Measurements from ENCODE around the gene MEST. TPM values are rescaled to one million over a fixed set of nuclear protein-coding genes. Genes with fewer than 3 reads are reported as not detected.

The MEST gene
- total RNA-seq, 1 experiment from 2014 or later, result 49.5 TPM

DNA sequence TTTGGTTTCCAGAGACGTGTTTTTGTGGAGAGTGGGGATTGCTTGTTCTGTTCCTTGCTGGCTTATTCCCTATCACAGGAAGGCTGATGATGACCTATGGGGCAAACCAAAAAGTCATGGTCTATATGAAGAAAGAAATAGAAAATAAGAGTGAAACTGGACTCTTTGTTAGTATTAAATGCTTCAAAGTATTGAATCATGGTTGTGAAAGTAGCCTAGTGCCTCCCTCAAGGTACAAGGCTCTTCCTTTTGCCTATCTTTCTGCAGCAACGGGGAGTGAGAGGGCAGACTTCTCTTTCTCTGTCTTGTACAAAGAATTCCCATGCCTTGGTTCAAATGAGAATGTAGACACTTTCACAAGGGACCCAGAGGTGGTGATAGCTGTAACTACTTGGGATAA, 9.0 kb downstream of the MEST start:
- H3K36me3 ChIP-seq (ENCODE audit: control insufficient read depth in 1 of 2, insufficient read depth in 2 of 2, low read length in 2 of 2), result peaks cover 0 to 7% of the 10 kb centered on the region in 2 experiments; a peak in 3 of 4 replicates
- no peaks in the 10 kb centered on the region for H3K9me2 ChIP-seq (ENCODE audit: insufficient read depth)
- no TSS peak for BruUV-seq (replicated peaks)
- ChIA-PET CTCF (no interaction called here), RAD21 (ENCODE audit: low non-redundant PET in 1 of 2, low total read pairs in 2 of 2, uncharacterized antibody in 2 of 2, unreplicated experiment in 2 of 2) (no interaction called here), POLR2A (no interaction called here)
- no peaks in the 10 kb centered on the region for H3K4me1 ChIP-seq (ENCODE audit: control insufficient read depth in 1 of 2, insufficient read depth in 2 of 2, low read length in 2 of 2)
- TF ChIP-seq CBX3 (IDR thresholded peaks at IDR 0.05; ENCODE audit: low read depth) (no peak), SIN3A (IDR thresholded peaks at IDR 0.05; ENCODE audit: low read depth) (no peak), EGR1 (IDR thresholded peaks at IDR 0.05; ENCODE audit: low read depth) (no peak), ZFX (IDR thresholded peaks at IDR 0.05) (no peak)
- TF ChIP-seq, protein P1, sequence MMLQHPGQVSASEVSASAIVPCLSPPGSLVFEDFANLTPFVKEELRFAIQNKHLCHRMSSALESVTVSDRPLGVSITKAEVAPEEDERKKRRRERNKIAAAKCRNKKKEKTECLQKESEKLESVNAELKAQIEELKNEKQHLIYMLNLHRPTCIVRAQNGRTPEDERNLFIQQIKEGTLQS (IDR thresholded peaks at IDR 0.05), result no peak
- ATAC-seq (no peak), DNase-seq (ENCODE audit: low read depth, low spot score) (no peak)
- no peak overlapping the region for H3K4me3 ChIP-seq (replicated peaks in 1 of 2; ENCODE audit: low read depth in 1 of 2, low read length in 2 of 2)
- intact Hi-C loops (cut with micrococcal nuclease), result no loop called here
- no peak overlapping the region for H3K9ac ChIP-seq (ENCODE audit: low read length)
- H2AFZ ChIP-seq (ENCODE audit: low read depth, low read length, poor library complexity, severe bottlenecking), result no peak overlapping the region
- H3K27ac ChIP-seq (ENCODE audit: low read depth, low read length), result no peak overlapping the region
- H3K4me2 ChIP-seq (ENCODE audit: low read length), result no peak overlapping the region
- no peaks in the 10 kb centered on the region for H3K9me3 ChIP-seq (ENCODE audit: control insufficient read depth in 1 of 2, insufficient read depth in 1 of 2, low read depth in 1 of 2, low read length in 2 of 2)
- no peaks in the 10 kb centered on the region for H4K20me1 ChIP-seq (ENCODE audit: insufficient read depth)
- no peaks in the 10 kb centered on the region for H3K79me2 ChIP-seq (ENCODE audit: insufficient read depth, low read length)
- H3K27me3 ChIP-seq (ENCODE audit: insufficient read depth, low read length), result no peaks in the 10 kb centered on the region

GRCh38 chr7:130505753-130506152, 13.9 kb downstream of the MEST start:
- intact Hi-C loops (cut with micrococcal nuclease), result no loop called here
- Histone ChIP-seq H3K9ac (ENCODE audit: low read length) (no peak overlapping the region), H4K20me1 (ENCODE audit: insufficient read depth) (no peaks in the 10 kb centered on the region), H3K79me2 (ENCODE audit: insufficient read depth, low read length) (no peaks in the 10 kb centered on the region), H3K27ac (ENCODE audit: low read depth, low read length) (no peak overlapping the region), H3K9me2 (ENCODE audit: insufficient read depth) (no peaks in the 10 kb centered on the region), H3K4me3 (replicated peaks in 1 of 2; ENCODE audit: low read depth in 1 of 2, low read length in 2 of 2) (no peak overlapping the region), H3K36me3 (ENCODE audit: control insufficient read depth in 1 of 2, insufficient read depth in 2 of 2, low read length in 2 of 2) (peaks cover 0 to 17% of the 10 kb centered on the region in 2 experiments; a peak in 2 of 4 replicates), H3K27me3 (ENCODE audit: insufficient read depth, low read length) (no peaks in the 10 kb centered on the region), H2AFZ (ENCODE audit: low read depth, low read length, poor library complexity, severe bottlenecking) (no peak overlapping the region), H3K4me1 (ENCODE audit: control insufficient read depth in 1 of 2, insufficient read depth in 2 of 2, low read length in 2 of 2) (no peaks in the 10 kb centered on the region), H3K9me3 (ENCODE audit: control insufficient read depth in 1 of 2, insufficient read depth in 1 of 2, low read depth in 1 of 2, low read length in 2 of 2) (no peaks in the 10 kb centered on the region), H3K4me2 (ENCODE audit: low read length) (no peak overlapping the region)
- TF ChIP-seq REST (IDR thresholded peaks at IDR 0.05; ENCODE audit: low read depth) (no peak), SRF (IDR thresholded peaks at IDR 0.05; ENCODE audit: low read depth) (no peak), MAX (IDR thresholded peaks at IDR 0.05) (no peak), EGR1 (IDR thresholded peaks at IDR 0.05; ENCODE audit: low read depth) (no peak), CBX3 (IDR thresholded peaks at IDR 0.05; ENCODE audit: low read depth) (no peak), JUND (IDR thresholded peaks at IDR 0.05) (no peak), FOSL1 (IDR thresholded peaks at IDR 0.05; ENCODE audit: low read depth) (no peak), ZFX (IDR thresholded peaks at IDR 0.05) (no peak)
- no TSS peak for BruUV-seq (replicated peaks)
- no peak for ATAC-seq
- ChIA-PET CTCF (no interaction called here), RAD21 (ENCODE audit: low non-redundant PET in 1 of 2, low total read pairs in 2 of 2, uncharacterized antibody in 2 of 2, unreplicated experiment in 2 of 2) (no interaction called here), POLR2A (no interaction called here)
- DNase-seq (ENCODE audit: low read depth, low spot score), result no peak

Data from HCT116 (cell line).